ENCODE results near the gene SLC35G6.

GRCh38 chr17:7479213-7480088, 1.8 kb upstream of the SLC35G6 start, which contains the start of gene ZBTB4:
- TF ChIP-seq CTCF (IDR thresholded peaks at IDR 0.05): no peak
- TF ChIP-seq EZH2 (IDR thresholded peaks at IDR 0.05): no peak
- TF ChIP-seq EZH2phosphoT487 (IDR thresholded peaks at IDR 0.05): no peak
